ENCODE measurements around the gene MLEC.

MLEC gene

DNA sequence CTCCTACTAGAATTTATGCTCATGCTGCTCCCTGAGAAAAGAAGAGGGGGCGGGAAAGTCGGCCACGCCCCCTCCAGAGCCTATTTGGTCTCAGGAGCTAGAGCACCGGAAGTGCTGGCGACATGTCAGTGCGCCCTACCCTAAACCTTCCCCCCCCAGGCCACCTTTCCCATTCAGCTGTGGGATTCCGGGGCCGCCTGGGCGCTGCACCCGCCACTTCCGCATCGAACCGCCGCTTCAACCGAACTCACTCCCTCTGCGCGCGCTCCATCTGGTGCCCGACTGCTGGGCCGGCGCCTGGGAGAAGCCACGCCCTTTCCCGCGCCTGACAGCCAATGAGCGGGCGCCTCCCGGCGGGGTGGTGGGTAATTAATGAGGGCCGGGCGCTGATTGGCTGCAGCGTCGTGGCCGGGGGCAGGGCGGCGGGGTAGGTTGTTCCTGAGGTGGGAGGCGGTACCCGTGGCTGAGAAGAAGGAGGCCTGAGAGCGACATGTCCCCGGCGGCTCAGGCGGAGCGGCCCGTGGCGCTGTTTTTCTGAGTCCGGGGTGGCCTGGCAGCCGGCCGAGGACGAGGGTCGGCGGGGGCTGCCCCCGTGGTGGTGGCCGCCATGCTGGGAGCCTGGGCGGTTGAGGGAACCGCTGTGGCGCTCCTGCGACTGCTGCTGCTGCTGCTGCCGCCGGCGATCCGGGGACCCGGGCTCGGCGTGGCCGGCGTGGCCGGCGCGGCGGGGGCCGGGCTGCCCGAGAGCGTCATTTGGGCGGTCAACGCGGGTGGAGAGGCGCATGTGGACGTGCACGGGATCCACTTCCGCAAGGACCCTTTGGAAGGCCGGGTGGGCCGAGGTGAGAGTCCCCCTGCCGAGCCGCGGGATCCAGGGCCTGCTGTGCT is at the start of gene MLEC:
Gene MLEC (plus strand): TSS at position 460 of the 888 bp plus-strand sequence. CDS start 148 bp downstream, at position 608.
- peak; percentile 94 for DNase-seq (ENCODE audit: low read depth)

DNA sequence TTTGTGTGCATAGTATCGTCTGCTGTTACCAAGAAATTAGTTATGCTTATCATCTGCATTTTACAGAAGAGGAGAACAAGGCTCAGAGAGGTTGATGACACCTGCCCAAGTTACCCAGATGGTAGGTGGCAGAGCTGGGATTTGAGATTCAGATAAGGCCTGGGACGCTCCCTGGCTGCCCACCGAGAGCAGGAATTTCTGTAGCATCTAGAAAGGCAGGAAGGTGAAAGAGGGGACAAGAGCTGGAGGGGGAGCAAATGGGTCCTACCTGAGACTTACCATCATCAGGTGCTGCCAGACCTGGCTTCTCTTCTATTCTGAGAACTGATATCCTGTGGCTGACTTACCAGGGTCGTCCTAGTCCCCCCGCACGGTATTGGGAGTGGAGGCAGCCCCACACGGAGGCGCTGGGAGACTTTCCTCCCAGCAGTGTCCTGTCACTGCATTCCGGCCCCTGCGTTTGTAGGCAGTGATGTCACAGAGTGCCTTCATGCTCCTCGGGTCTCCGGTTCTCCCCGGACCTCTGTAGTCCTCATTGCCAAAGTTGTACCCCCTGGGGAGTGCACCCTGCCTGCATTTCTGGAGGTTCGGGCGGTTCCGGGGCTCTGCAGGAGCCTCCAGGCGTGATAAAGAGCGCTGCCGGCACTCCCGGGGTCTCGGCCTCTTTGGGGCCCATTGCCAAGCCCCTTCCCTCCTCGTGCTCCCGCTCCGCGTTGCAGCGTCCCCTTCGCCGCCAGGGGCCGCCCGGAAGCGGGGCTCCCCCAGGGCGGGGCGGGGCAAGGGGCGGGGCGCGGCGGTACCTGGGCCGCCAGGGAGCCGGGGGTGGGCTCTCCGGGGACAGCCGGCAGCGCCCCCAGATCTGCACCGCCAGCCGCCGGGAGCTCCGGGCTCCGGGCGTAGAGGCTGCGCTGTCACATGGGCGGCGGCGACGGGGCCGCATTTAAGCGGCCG is 46.9 kb upstream of the MLEC start, which contains the start of gene CABP1:
Gene CABP1 (plus strand): TSS at position 856 of the 951 bp plus-strand sequence. CDS start 60 bp downstream, at position 916.
- DNase-seq (ENCODE audit: low read depth): no peak

DNA sequence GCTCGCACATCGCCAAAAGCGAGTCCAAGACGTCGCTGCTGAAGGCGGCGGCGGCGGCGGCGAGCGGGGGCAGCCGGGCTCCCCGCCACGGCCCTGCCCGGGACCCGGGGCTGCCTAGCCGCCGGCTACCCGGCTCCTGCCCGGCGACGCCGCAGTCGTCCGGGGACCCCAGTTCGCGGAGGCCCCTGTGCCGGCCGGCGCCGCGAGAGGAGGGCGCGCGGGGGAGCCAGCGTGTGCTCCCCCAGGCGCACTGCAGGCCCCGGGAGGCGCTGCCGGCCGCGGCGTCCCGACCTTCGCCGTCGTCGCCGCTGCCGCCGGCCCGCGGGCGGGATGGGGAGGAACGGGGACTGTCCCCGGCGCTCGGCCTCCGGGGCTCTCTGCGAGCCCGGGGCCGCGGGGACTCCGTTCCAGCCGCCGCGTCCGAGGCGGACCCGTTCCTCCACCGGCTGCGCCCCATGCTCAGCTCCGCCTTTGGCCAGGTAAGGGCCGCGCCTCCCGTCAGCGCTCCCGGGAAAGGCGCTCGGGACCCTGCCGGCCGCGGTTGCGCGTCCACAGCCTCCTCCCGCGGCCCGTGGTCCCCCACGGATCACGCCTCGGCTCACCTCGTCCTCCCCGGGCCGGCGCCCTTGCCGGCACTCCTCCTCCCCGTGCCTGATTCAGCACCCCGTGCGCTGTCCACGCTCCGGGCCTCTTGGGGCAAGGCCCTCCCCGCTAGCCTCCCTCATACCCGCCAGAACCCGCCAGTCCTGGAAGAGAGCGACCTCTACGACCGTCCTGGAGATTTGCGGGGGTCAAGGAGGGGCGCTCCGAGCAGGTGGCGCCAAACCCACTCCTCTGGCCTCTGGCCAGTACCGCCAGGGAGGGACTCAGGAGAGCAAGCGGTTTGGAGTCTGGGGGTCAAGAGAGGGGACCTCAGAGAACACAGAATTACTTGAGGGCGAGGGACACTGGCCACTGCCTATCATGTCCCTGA is 45.8 kb upstream of the MLEC start:
- no peak for DNase-seq (ENCODE audit: low read depth)

- no peak for DNase-seq (ENCODE audit: low read depth)
These were observed 44.8 kb upstream of the MLEC start for GRCh38 chr12:120642121-120642520.

GRCh38 chr12:120642826-120643225 is 44.1 kb upstream of the MLEC start:
- DNase-seq (ENCODE audit: low read depth): no peak

GRCh38 chr12:120643574-120643973 is 43.4 kb upstream of the MLEC start:
- DNase-seq (ENCODE audit: low read depth): no peak

GRCh38 chr12:120646044-120646443 is 40.9 kb upstream of the MLEC start:
- DNase-seq (ENCODE audit: low read depth): no peak

DNA sequence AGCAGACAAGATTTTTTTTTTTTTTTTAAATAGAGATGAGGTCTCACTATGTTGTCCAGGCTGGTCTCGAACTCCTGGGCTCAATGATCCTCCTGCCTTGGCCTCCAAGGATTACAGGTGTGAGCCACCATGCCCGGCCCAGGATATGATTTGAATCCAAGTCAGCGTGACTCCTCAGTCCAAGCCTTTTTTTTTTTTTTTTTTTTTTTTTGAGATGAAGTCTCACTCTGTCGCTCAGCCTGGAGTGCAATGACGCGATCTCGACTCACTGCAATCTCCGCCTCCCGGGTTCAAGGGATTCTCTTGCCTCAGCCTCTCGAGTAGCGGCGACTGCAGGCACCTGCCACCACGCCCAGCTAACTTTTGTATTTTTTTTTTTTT is 39.6 kb upstream of the MLEC start:
- no peak for DNase-seq (ENCODE audit: low read depth)

- no peak for DNase-seq (ENCODE audit: low read depth)
These were observed 37.3 kb upstream of the MLEC start for GRCh38 chr12:120649442-120650232.

- DNase-seq (ENCODE audit: low read depth): no peak
These were observed 36.7 kb upstream of the MLEC start for GRCh38 chr12:120650233-120650690.

GRCh38 chr12:120651821-120652220 is 35.1 kb upstream of the MLEC start:
- no peak for DNase-seq (ENCODE audit: low read depth)

- DNase-seq (ENCODE audit: low read depth): no peak
These were observed 34.1 kb upstream of the MLEC start for GRCh38 chr12:120652656-120653435.

DNA sequence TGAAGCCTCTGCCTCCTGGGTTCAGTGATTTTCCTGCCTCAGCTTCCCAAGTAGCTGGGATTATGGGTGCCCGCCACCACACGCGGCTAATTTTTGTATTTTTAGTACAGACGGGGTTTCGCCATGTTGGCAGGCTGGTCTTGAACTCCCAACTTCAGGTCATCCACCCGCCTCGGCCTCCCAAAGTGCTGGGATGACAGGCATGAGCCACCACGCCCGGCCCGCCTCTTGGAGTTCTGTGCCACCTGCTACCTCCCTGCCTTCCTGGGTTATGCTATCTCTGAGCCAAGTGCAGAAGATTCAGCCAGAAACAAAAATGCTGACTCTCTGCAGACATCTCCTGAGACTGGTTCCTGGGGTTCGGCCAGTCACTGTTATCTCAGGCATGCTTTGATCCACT is 33.3 kb upstream of the MLEC start:
- DNase-seq (ENCODE audit: low read depth): no peak

DNA sequence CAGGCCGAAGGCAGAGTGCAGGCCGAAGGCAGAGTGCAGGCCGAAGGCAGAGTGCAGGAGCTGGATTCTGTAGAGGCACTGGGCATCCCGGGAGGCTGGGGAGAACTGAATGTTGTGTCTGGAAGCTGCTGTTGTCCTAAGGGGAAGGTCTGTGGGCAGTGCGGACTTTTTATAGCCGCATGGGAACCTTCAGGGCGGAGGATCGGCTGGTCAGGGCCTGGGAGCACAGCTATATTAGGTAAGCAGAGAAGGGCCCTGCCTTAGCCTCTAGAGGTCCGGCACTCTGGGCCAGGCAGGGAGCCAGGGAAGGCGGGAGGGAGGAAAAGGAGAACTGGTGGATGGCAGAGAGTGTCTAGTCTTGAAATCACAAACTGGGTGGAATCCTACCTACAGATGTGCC is 32.3 kb upstream of the MLEC start:
- DNase-seq (ENCODE audit: low read depth): no peak

DNA sequence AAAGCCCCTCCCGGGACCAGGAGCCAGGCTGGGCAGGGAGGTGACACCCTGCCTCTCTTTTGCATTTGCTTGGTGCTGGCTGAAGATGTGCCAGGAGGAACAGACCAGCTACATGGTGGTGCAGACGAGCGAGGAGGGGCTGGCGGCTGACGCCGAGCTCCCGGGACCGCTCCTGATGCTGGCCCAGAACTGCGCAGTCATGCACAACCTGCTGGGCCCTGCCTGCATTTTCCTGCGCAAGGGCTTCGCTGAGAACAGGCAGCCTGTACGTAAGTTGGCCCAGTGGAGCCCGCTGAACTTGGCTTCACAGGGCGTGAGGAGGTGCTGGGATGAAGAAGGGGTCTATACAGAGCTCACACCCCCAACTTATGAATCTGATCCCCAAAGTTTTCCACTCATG is 30.9 kb upstream of the MLEC start:
- DNase-seq (ENCODE audit: low read depth): no peak

DNA sequence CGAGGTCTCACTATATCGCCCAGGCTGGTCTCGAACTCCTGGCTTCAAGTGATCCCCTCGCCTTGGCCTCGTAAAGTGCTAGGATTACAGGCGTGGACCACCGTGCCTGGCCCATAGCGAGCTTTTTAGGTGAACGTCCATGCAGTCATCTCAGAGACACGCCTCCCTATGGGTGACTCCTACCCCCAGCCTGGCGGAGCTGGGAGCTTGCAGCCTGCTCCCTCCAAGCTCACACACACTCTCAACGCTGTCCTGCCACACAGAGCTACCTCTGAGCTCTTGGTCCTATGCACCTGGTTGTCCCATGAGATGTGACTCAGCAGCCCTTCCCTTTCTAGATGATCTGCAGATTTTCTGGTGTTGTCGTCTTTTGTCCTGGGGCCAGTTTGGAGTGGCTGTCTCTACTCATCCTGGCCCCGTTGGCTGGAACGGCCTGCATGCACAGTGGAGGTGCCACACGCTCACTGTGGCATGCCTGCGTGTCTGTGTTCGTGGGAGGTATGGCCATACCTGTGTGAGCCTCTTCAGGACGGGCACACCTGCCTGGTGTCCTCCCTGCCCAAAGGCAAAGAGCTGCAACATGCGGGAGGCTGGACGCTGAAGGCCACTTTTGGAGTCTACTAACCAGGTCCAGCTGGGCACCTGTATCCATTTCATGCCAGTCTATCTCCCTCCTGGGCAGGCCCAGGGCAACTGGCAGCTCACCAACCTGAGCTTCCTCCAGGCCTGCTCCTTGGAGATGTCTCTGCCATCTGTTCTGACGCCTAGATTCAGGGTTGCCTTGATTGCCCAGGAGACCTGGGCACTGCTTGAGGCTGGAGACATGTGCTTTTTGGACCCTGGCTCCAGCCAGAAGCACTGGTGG is 28.4 kb upstream of the MLEC start:
- no peak for DNase-seq (ENCODE audit: low read depth)

- DNase-seq (ENCODE audit: low read depth): no peak
These were observed 27.8 kb upstream of the MLEC start for GRCh38 chr12:120659151-120659525.

GRCh38 chr12:120661432-120661831 is 25.5 kb upstream of the MLEC start:
- no peak for DNase-seq (ENCODE audit: low read depth)

- no peak for DNase-seq (ENCODE audit: low read depth)
These were observed 24.1 kb upstream of the MLEC start for GRCh38 chr12:120662879-120663278.
